Measurements from ENCODE around the gene SETBP1.

The SETBP1 gene

DNA sequence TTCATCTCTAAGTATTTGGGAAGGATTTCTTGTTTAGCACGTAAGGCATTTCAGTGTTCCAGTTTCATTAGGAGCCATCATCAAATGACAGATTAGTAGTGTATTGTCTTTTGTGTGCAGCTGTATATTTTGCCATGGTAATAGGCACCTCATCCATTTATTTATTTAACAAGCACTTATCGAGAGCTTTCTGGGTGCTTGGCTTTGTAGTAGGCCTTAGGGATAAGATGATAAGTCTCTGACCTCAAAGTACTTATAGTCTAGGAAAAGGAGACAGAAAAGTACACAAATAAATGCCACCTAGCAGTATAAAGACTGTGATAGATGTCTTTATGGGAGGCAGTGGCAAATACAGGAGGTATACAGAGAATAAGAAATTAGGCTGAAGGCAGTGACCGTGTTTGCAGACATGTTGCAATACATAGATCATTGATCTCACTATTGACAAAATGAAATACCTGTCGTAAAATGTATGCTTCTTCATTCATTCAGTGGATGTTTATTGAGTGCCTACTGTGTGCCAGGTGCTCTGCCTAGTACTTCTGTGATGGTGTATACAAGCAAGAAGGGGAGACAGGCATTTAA is 265.9 kb downstream of the SETBP1 start:
- no peak for DNase-seq

DNA sequence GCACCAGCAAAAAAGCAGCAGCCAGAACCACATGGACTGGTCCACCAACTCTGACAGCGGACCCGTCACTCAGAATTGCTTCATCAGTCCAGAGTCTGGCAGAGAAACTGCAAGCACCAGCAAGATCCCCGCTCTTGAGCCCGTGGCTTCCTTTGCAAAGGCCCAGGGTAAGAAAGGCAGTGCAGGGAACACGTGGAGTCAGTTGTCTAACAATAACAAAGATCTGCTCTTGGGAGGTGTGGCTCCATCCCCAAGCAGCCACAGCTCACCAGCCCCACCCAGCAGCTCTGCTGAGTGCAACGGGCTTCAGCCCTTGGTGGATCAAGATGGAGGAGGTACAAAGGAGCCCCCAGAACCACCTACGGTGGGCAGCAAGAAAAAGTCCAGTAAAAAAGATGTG is 269.3 kb downstream of the SETBP1 start:
- DNase-seq: no peak

DNA sequence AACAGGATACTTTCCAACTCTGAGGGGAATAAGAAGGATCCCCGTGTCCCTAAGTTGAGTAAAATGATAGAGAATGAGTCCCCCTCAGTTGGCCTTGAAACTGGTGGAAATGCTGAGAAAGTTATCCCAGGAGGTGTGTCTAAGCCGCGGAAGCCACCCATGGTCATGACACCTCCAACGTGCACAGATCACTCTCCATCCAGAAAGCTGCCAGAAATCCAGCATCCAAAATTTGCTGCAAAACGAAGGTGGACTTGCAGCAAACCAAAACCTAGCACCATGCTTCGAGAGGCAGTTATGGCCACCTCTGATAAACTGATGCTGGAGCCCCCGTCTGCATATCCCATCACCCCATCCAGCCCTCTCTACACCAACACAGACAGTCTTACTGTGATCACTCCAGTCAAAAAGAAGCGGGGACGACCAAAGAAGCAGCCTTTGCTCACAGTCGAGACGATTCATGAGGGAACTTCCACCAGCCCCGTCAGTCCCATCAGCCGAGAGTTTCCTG is 270.1 kb downstream of the SETBP1 start:
- no peak for DNase-seq

DNA sequence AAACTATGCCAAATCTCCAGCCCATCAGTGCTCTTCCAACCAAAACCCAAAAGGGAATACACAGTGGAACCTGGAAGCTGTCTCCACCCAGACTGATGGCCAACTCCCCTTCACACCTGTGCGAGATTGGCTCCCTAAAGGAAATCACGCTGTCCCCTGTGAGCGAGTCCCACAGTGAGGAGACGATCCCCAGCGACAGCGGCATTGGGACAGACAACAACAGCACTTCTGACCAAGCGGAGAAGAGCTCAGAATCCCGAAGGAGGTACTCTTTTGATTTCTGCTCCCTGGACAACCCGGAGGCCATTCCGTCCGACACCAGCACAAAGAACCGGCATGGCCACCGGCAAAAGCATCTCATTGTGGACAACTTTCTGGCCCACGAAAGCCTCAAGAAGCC is 271.1 kb downstream of the SETBP1 start:
- no peak for DNase-seq

DNA sequence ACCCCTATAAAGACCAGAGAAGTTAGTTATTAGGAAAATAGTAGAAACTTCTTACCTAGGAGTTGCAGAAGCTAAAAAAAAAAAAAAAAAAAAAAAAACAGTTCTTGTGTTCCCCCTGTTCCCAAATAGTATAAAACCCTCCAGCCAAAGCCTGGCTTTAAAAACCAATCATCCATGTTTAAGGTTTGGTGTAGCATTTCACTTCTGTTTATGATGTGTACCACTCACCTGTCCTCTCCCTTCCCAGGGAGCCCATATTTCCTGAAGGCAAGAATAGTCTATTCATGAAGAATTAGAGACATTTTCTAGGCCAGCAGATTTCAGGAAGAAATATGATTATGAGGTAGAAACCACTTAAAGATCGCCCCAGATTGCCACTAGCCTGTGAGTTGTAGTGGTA is 273.6 kb downstream of the SETBP1 start:
- DNase-seq: no peak

DNA sequence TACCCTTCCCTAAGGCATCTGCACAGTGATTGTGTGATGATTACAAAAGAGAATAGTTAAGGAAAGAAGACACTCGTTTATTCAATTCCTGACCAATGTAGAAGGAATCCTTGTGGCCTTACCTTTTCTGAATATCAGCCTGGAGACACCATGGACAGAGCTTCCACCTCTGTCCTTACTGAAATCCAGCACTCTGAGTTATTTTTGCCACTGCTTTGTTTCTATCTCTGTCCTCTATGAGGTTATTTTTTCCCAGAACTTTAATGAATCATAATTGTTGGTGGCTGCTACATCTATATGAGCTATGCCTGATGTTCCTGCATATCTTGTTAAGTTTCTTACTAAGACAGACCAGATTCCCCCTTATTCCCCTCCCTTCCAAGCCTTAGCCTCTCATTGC is 275.1 kb downstream of the SETBP1 start:
- DNase-seq: no peak

DNA sequence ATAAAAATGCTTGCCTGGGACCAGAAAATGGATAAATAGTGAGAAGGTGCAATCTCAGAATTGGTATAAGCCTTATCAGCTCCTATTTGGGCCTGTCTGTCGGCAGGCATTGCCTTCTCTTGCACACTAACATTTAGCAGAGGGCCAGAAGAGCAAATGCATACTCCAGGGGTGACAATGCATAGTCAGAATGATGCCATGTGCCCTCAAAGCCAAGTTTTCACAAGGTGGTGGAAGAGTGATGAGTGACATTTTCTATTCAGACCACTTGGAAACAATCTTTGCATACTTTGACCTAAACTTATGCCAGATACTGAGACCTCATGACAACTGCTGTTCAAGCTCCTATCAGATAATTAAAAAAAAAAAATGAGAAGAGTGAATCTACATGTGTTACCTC is 276.3 kb downstream of the SETBP1 start:
- no peak for DNase-seq

DNA sequence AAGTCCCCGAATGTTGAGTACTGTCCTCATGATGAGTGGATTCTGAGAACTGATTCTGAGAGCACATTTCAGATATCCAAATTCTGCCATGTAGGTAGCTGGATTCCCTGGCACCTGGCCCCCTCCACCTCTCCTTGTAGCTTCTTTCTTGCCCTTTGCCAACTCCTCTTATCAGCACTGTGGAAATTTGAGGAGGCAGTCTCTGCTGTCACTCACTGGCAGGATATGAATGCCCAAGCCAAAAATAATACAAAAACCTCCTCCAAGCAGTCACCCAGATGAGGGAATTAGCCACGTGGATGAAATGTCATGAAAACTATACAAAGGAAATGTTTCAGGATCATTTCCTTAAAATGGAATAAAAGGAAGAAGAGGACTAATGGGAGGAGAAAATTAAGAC is 276.8 kb downstream of the SETBP1 start:
- no peak for DNase-seq

DNA sequence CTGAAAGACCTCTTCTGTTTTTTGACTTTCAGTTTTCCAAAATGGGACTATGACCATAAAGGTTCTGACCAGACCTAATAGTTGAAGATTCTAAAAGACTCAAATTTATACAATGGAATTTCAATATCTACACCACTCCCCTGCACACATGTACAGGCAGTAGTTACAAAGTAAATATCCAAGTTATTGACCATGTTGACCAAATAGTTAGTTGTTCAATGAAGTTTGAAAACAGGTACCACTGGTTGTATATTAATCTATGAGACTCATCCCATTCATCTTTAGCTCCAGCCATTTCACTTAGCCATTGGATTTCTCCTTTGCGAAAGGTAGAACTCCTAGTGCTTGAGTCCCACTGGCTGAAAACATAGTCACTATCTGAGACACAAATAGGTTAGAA is 277.4 kb downstream of the SETBP1 start:
- DNase-seq: no peak

DNA sequence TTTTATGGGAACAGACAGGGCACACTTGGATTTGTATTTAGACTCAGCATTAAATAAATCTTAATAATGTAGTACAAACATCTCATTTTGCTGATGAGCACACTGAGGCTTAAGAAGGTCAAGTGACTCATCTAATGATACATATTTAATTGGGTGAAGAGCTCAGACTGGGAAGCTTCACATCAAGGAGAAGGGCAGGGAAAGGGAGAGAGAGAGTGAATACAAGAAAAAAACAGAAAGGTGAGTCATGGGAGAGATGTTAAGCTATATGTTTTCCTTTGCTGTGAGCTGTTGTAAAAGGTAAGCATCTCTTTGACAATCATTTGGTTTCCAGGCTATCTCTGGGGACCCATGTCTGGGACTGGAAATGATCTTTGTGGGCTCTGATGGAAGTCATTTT is 277.8 kb downstream of the SETBP1 start:
- DNase-seq: no peak

DNA sequence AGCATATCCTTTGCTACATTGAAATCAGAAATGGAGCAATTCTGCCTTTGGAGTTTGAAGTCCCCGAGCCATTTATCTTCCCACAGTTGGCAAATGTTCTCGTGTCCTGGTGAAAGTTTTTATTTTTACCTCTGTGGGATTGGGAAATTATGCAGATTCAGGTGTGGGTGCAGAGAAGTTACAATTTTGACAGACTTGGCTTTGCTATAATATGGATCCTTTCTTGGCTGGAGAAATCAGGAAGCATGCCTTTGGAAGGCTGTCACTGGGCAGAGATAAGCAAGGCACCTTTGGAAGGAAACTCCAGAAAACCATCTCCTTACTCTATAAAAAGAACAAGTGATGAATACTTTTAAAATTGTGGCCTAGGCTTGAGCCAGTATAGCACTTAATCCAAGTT is 278.3 kb downstream of the SETBP1 start:
- DNase-seq: no peak

DNA sequence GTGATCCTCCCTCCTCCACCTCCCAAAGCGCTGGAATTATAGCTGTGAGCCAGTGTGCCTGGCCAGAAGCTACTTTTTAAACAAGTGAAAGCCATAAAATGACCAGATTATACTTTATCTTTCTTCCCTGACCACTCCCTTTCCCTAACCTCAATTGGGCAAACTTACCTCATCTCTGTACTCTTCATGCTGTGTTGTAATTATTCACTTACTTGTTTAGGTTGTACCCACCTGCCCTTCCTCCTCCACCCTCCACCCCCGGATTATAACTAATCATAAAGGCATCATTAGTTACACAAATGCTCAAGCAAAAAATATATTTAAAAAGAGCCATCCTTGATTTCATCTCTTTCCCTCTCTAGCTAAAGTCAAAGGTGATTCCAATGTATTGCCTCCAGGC is 279.9 kb downstream of the SETBP1 start:
- DNase-seq: no peak

DNA sequence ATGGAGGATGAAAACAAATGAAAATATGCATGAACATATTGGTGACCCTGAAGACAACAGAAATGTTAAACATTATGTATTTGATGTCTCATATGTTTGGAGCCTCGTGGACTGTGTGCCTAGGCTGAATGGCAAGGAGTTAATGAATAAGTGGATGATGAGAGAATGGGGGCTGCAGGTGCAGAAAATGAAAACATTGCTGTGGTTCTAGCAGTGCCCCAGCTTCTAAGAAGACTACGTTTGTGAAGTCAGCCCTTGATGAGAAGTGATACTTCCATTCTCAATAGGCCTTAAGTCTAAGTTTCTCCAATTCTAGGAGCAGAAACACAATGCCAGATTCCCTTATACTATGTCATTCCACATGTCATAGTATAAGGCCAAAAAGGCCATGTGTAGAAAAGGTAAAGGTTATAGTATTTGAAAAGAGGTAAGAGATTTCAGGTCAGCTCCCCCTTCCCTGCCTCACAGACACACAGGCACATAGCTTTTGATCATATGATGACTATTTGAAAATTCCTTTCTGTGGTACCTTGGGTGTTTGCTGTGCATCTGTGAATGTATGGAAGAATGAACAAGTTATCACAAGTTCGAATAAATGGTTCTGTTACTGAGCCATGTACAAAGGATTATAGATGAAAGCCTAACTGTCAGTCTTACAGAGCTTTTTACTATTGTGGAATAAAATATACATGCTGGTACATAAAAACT is 280.8 kb downstream of the SETBP1 start:
- no peak for DNase-seq

DNA sequence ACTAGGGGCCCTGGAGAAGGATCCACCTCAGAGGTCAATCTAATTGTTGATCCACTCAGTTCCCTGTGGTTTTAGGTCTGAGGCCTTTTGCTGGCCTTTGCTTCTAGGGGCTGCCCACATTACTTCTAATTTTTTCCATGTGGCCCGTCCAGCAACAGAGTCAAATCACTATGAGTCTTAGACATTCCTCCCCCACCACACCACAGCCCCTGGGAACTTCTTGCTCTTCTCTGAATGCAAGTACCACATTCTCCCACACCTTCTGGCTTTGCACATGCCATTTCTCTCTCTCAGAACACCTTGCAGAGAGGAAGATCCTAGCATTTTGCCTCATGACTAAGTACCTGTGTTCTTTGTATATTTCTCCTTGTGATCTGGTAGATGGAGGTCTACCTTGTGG is 286.9 kb downstream of the SETBP1 start:
- no peak for DNase-seq

DNA sequence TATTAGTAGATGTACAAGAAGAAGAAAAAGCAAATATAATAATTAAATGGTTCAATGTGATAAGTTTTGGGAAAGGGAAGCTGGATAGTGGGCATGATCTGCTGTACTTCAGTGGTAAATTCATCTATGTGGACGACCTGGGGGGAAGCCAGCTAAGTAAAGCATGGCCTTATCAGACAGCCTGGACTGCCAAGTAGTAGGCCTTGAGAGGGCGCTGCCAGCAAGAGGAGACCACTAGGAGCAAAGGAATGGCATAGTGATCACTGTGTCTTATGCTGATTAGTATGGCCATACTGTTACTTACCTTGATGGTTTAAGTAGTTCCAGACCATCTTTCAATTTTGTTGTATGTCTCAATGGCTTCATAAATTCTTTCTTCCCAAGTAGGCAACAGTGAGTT is 287.6 kb downstream of the SETBP1 start:
- no peak for DNase-seq

DNA sequence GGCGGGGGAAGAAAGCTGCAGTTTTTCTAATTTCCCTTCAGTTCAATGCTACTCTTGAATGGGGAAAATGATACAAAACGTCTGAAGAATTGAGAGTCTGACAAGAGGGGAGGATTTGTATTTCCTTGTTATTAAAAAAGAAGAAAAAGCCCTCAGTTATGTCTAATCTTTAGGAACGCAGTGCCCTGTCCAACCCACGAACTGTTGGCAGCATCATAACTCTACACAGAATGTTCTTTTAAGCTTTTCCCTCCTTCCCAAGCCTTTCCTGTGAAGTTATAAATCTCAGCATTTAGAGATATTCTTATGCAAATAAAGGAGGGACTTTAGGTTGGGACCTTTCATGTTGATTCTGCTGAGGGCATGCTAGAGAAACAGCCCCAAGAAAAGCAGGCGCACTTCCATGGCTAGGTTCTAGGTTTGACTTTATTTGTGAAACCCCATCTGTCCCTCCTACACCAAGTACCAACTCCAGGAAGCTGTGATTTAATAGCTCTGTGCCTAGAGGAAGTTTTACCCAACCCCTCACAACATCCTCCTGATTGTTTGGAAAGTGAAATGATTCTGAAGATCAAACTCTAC is 288.6 kb downstream of the SETBP1 start:
- DNase-seq: no peak

DNA sequence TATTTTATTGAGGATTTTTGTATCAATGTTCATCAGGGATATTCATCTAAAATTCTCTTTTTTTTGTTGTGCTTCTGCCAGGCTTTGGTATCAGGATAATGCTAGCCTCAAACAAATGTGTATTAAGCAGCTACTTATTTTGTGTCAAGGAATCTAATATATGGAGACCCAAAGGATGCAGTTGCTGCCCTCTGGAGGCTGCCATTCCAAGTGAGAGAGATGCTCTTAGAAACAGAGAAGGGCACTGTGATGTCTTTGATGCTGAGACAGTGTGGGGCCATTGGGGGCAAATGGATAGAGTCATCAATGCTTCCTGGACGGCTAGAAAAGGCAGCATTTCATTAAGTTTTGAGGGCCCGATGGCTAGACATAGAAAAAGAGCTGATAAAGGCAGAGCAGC is 292.6 kb downstream of the SETBP1 start:
- DNase-seq: no peak

DNA sequence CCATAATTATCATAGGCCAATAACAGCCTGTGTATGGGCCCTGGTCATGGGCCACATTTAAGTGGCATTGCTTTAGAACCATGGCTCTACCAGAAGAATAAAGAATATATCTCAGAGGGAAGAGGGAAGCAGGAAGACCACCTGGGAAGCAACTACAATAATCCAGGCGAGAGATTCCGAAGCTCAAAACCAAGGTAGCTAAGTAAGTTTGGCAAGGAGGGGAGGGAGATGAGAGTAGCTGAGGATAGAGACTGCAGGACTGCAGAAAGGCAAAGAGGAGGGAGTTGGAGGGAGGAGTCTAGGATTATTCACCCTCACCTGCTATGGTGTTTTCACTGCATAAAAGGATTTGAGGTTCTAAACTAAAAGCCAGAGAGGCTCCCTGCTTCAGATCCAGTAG is 293.5 kb downstream of the SETBP1 start:
- no peak for DNase-seq

DNA sequence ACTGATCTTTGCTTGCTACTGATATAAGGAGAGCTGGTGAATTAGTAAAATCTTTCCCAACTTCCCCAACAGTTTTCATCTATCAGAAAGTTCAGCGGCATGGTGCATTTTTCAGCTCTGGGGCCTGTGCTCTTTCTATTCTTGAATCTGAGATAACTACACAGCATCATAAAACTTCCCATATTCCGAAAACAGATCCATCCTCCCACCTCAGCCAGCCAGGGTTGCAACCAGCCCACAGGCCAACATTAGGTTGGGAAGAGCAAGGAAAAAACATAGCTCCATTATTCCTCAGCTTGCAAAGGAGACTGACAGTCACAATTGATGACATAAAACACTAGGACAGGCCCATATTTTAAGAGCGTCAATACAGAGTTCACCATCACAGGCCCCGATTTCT is 297.2 kb downstream of the SETBP1 start:
- no peak for DNase-seq

DNA sequence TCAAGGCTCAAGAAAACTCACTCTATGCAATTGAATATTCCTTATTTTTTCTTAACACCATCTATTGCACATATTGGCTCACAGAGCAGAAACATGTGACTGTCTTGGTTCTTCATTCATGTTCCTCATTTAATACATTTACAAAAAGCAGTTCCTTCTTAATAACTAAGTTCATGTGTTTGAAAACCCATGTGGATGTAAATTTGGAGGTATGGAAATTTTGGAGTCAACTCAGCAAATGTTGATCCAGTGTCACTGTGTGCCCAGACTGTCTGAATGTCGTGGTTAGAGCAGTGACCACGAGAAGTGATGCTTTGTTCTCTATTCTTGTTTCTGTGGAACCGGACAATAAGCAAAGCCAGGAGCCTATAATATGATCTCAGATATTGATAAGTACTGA is 299.1 kb downstream of the SETBP1 start:
- no peak for DNase-seq

DNA sequence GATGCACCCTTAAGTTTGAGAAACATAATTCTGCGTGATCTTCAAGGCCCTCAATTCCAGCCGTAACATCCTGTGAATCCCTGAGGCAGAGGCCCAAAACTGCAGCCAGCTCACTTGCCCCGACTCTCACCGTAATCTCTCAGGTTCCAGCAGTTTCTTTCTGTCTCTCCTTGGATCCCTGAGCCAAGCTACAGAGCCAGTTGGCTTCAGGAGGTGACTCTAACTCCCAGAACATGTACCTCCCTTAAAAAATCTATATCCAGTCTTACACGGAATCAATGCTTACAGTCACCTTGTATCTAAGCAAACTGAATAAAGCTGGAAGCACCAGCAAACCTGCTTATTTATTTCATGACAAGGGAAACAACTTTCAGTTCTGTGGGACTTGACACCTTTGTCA is 300.4 kb downstream of the SETBP1 start:
- DNase-seq: no peak

DNA sequence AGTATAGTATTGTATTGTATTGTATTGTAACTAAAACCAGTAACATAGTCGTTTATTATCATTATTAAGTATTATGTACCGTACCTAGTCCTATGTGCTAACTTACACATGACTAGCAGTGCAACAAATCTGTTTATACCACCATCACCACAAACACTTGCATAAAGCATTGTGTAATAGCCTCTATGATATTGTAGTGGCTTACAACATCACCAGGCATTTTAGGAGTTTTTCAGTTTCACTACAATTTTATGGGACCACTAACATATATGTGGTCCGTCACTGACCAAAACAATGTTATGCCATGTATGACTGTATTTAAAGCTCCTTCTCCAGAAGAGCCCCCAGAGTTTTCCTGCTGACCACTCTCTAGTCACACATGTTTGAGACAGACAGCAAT is 306.2 kb downstream of the SETBP1 start:
- DNase-seq: no peak

DNA sequence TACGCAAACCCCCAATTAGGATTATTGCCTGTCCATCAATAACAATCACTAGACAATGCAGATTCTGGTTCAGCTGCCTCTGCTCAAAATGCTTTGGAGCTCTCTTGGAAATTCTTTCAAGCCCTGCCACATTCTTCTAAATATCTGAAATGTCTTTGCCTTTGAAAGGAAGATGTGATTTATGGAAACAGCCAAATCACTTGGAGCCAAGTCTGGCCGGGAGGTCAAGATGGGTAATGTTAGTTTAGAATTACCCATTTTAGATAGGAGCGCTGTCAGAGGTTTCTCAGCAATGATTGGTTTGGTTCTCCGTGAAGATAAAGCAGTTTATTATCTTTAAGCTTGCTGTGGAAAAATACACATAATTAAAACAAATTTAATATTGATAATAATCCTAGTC is 306.7 kb downstream of the SETBP1 start:
- no peak for DNase-seq

DNA sequence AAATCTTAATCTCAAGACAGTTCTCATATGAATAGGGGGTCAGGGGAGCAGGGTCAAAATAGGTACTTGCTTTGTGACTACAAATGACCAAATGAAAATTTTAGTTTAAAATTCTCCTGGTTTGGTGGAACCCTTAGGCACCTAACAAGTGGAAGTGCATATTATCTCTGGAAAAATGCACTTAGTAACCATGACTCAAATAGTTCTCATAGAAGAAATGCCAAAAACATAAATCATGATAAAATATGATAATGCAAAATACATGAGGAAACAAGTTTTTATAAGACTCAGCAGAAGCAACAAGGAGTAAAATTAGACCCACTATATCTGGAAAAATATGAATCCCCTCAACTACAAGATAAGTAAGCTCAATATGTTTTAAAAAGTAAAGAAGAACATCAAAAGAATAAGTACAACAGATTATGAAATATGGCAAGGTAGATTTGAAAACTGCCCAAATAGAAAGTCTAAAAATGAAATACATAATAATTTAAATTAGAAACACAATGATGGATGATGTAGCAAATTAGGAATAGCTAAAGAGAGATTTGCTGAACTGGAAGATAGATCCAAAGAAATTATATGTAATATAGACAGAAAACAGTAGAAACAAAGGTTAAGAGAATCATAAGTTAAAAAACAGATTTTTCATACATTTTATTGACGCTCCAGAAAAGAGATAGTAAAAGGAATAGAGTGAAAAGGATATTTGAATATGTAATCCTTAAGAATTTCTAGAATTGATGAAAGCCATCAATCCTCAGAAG is 308.3 kb downstream of the SETBP1 start:
- DNase-seq: no peak

Data from NCI-H1694 treated with DMSO at 0.1 percent for 48 hours (cell line).